ENCODE data around the gene RHCG. TPM values are rescaled to one million over a fixed set of nuclear protein-coding genes. Genes with fewer than 3 reads are reported as not detected.

The RHCG gene
- total RNA-seq, 4 donors from 2014 or later, result not detected

DNA sequence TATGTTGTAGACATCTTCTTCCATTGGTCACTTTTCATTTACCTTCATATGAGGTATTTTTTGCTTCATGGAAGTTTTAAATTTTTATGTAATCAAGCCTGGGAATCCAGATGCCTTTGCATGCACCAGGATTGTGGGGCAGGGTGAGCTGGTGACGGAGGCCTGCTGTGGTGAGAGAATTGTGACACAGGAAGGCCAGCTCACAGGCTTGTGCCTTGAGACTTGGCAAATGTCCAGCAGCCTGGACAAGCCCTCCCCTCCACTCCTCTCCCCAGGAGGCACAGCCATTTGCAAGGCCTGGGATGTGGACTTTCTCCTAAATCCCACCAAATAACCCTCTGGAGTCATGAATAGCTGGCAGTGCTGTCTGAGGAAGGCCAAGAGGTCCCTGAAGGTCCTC, 67.4 kb downstream of the RHCG start:
- H3K4me3 ChIP-seq, result no peak overlapping the region
- ATAC-seq (no peak), DNase-seq (no peak)
- no peaks in the 10 kb centered on the region for H3K9me3 ChIP-seq
- TF ChIP-seq POLR2A (IDR thresholded peaks at IDR 0.05), result no peak
- TF ChIP-seq, protein P1, sequence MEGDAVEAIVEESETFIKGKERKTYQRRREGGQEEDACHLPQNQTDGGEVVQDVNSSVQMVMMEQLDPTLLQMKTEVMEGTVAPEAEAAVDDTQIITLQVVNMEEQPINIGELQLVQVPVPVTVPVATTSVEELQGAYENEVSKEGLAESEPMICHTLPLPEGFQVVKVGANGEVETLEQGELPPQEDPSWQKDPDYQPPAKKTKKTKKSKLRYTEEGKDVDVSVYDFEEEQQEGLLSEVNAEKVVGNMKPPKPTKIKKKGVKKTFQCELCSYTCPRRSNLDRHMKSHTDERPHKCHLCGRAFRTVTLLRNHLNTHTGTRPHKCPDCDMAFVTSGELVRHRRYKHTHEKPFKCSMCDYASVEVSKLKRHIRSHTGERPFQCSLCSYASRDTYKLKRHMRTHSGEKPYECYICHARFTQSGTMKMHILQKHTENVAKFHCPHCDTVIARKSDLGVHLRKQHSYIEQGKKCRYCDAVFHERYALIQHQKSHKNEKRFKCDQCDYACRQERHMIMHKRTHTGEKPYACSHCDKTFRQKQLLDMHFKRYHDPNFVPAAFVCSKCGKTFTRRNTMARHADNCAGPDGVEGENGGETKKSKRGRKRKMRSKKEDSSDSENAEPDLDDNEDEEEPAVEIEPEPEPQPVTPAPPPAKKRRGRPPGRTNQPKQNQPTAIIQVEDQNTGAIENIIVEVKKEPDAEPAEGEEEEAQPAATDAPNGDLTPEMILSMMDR (IDR thresholded peaks at IDR 0.05 in 4 of 5, conservative IDR thresholded peaks at IDR 0.05 in 1 of 5), result no peak
- no peaks in the 10 kb centered on the region for H3K36me3 ChIP-seq
- H3K4me1 ChIP-seq, result peaks cover 0 to 5% of the 10 kb centered on the region in 2 donors
- intact Hi-C loops (cut with DNase I; ENCODE audit: low total_unique reads) (no loop called here), in situ Hi-C loops (cut with MboI; ENCODE audit: low sequenced_read_pairs in 4 of 4) (loop anchor here in 1 of 4 donors (25.0 kb wide), 1 partner anchor 217 kb away; the partner anchor contains the start of gene RLBP1)
- H3K27me3 ChIP-seq, result no peaks in the 10 kb centered on the region
- H3K27ac ChIP-seq, result no peak overlapping the region

DNA sequence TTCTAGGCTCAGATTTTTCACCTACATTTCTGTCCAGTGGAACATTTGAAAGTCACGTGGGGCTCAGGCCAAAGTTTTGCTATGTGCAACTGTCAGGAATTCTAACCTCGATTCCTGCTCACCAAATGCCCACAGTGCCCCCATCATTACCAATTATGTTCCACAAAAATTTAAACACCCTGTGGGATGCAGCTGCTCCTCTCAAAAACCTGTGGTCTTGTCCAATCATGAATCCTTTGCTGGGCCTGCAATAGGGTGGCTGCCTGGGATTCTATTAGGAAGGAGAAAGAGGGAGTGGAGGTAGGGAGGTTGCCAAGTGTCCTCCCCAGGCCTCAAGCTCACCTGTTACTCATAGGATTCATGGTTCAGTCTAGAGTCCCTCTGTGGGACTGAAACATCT, 68.1 kb downstream of the RHCG start:
- no peak for ATAC-seq
- Histone ChIP-seq H3K9me3 (no peaks in the 10 kb centered on the region), H3K27me3 (peaks cover 0 to 2% (median 0%) of the 10 kb centered on the region in 3 donors), H3K4me1 (peaks cover 0 to 5% of the 10 kb centered on the region in 2 donors), H3K4me3 (no peak overlapping the region), H3K36me3 (no peaks in the 10 kb centered on the region), H3K27ac (no peak overlapping the region)
- no peak for DNase-seq
- intact Hi-C loops (cut with DNase I; ENCODE audit: low total_unique reads) (no loop called here), in situ Hi-C loops (cut with MboI; ENCODE audit: low sequenced_read_pairs in 4 of 4) (loop anchor here in 1 of 4 donors (25.0 kb wide), 1 partner anchor 216 kb away; the partner anchor contains the start of gene RLBP1)
- no peak for TF ChIP-seq POLR2A (IDR thresholded peaks at IDR 0.05)
- TF ChIP-seq, protein P1 (IDR thresholded peaks at IDR 0.05 in 4 of 5, conservative IDR thresholded peaks at IDR 0.05 in 1 of 5), result no peak

GRCh38 chr15:89426500-89426899, 69.9 kb downstream of the RHCG start:
- no peak for TF ChIP-seq POLR2A (IDR thresholded peaks at IDR 0.05)
- TF ChIP-seq, protein P1 (IDR thresholded peaks at IDR 0.05 in 4 of 5, conservative IDR thresholded peaks at IDR 0.05 in 1 of 5), result no peak
- in situ Hi-C loops (cut with MboI; ENCODE audit: low sequenced_read_pairs in 4 of 4), result loop anchor here in 1 of 4 donors (25.0 kb wide), 1 partner anchor 214 kb away; the partner anchor contains the start of gene RLBP1
- intact Hi-C loops (cut with DNase I; ENCODE audit: low total_unique reads), result no loop called here

DNA sequence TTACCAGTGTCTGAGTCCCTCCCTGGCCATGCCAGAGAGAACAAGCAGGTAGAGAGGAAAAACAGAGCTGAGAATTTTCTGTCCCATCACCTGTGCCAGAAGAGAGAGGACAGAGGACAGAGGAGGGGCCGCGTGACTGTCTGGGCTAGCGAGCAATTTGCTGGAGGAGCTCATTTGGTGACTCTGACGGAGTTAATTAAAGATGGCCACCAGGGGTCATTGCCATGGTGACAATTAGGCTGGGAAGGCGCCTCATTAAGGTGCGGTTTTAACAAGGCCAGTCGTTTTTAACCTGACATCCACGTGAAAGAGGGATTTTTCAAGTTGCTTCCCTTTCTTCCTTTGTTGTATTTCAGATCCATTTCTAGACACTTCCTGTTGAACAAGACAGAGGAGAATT, 72.4 kb downstream of the RHCG start:
- Histone ChIP-seq H3K27me3 (peaks cover 0 to 26% (median 22%) of the 10 kb centered on the region in 3 donors), H3K27ac (no peak overlapping the region), H3K4me3 (no peak overlapping the region), H3K4me1 (no peaks in the 10 kb centered on the region), H3K9me3 (no peaks in the 10 kb centered on the region), H3K36me3 (no peaks in the 10 kb centered on the region)
- DNase-seq (no peak), ATAC-seq (no peak)
- TF ChIP-seq, protein P1 (IDR thresholded peaks at IDR 0.05 in 4 of 5, conservative IDR thresholded peaks at IDR 0.05 in 1 of 5), result no peak
- TF ChIP-seq POLR2A (IDR thresholded peaks at IDR 0.05), result no peak
- intact Hi-C loops (cut with DNase I; ENCODE audit: low total_unique reads), result no loop called here
- in situ Hi-C loops (cut with MboI; ENCODE audit: low sequenced_read_pairs in 4 of 4), result no loop called here

More at GRCh38 chr15:89426500-89426899, 69.9 kb downstream of the RHCG start:
- DNase-seq (no peak), ATAC-seq (no peak)
- Histone ChIP-seq H3K9me3 (no peaks in the 10 kb centered on the region), H3K36me3 (no peaks in the 10 kb centered on the region), H3K27me3 (peaks cover 0 to 7% (median 6%) of the 10 kb centered on the region in 3 donors), H3K27ac (no peak overlapping the region), H3K4me3 (no peak overlapping the region), H3K4me1 (peaks cover 0 to 5% of the 10 kb centered on the region in 2 donors)

Other genes with a start within 250 kb of the RHCG start
- gene POLG, start 161.8 kb downstream of the RHCG start, total RNA-seq, result 10 to 100 TPM; 50.9 to 81.9 (median 61.4) TPM
- not detected for gene TICRR, start 78.9 kb upstream of the RHCG start, total RNA-seq
- gene KIF7, start 158.9 kb upstream of the RHCG start, total RNA-seq, result under 1 TPM; 0.19 to 0.66 (median 0.61) TPM
- gene PLIN1, start 182.8 kb upstream of the RHCG start, total RNA-seq, result 10 to 100 TPM in 1 of 4 donors, 1 to 10 TPM in 3; 1.8 to 17.9 (median 6.3) TPM
- gene PEX11A, start 194.2 kb upstream of the RHCG start, total RNA-seq, result 10 to 100 TPM; 10.0 to 46.4 (median 21.8) TPM
- gene WDR93, start 194.2 kb upstream of the RHCG start, total RNA-seq, result not detected